GM23338 (cell line): ENCODE data around the gene CACNA2D2. TPM values are rescaled to one million over a fixed set of nuclear protein-coding genes. Genes with fewer than 3 reads are reported as not detected.

Experiments
- ATAC-seq: fragments of 200-7000 bp; cut with Tn5 transposase; 3 replicates; pipeline ENCODE4 v1.9.1; 2020
- DNase-seq: peaks from one replicate; pipeline ENCODE4 v3.0.0-alpha.2; 2015; ENCODE audit warnings: low spot score
- H2AFZ ChIP-seq: fragments of 200-600 bp; sonication (generic); 2 replicates; pipeline ENCODE4 v1.8.0; 2016; ENCODE audit warnings: antibody characterized with exemption, mild to moderate bottlenecking, moderate library complexity
- H3F3A ChIP-seq: fragments of 200-600 bp; sonication (generic); replicated peaks from 2 replicates; pipeline ENCODE4 v1.8.0; 2017; ENCODE audit warnings: antibody characterized with exemption, mixed run types, low read depth
- H3K27ac ChIP-seq: fragments of 200-600 bp; sonication (generic); 2 replicates; pipeline ENCODE4 v1.6.1; 2016; ENCODE audit warnings: low read depth
- H3K27me3 ChIP-seq: fragments of 200-600 bp; sonication (generic); 2 replicates; pipeline ENCODE4 v1.8.0; 2016; ENCODE audit warnings: mild to moderate bottlenecking, mixed run types, moderate library complexity; ENCODE audit not compliant: insufficient read depth
- H3K36me3 ChIP-seq: fragments of 200-600 bp; sonication (generic); 2 replicates; pipeline ENCODE4 v1.8.0; 2016; ENCODE audit warnings: mild to moderate bottlenecking; ENCODE audit not compliant: insufficient read depth
- H3K4me1 ChIP-seq: fragments of 200-600 bp; sonication (generic); 2 replicates; pipeline ENCODE4 v1.8.0; 2016; ENCODE audit warnings: mild to moderate bottlenecking, moderate library complexity; ENCODE audit not compliant: insufficient read depth
- H3K4me2 ChIP-seq: fragments of 200-600 bp; sonication (generic); 2 replicates; pipeline ENCODE4 v1.7.1; 2017; ENCODE audit warnings: mixed run types
- H3K4me3 ChIP-seq: fragments of 200-600 bp; sonication (generic); 2 replicates; pipeline ENCODE4 v1.6.1; 2016; ENCODE audit warnings: mixed run types
- H3K79me2 ChIP-seq: fragments of 200-600 bp; sonication (generic); replicated peaks from 2 replicates; pipeline ENCODE4 v1.8.0; 2017; ENCODE audit warnings: mild to moderate bottlenecking; ENCODE audit not compliant: insufficient read depth
- H3K9me2 ChIP-seq: fragments of 200-600 bp; sonication (generic); 2 replicates; pipeline ENCODE4 v1.8.0; 2017; ENCODE audit not compliant: insufficient read depth
- H4K20me1 ChIP-seq: fragments of 200-600 bp; sonication (generic); replicated peaks from 2 replicates; pipeline ENCODE4 v1.8.0; 2017; ENCODE audit warnings: mild to moderate bottlenecking; ENCODE audit not compliant: insufficient read depth
- H3K27ac Mint-ChIP-seq: 2 replicates; pipeline ENCODE4 v1.8.0; 2020; ENCODE audit warnings: inconsistent platforms, mild to moderate bottlenecking, moderate library complexity, mixed read lengths
- H3K27me3 Mint-ChIP-seq: 3 replicates; pipeline ENCODE4 v1.8.0; 2022; ENCODE audit warnings: low read depth, mild to moderate bottlenecking, moderate library complexity, mixed read lengths, inconsistent platforms; ENCODE audit not compliant: insufficient read depth, poor library complexity
- H3K36me3 Mint-ChIP-seq: 3 replicates; pipeline ENCODE4 v1.8.0; 2021; ENCODE audit warnings: low read depth, mild to moderate bottlenecking, inconsistent platforms, moderate library complexity, mixed read lengths
- H3K4me1 Mint-ChIP-seq: 3 replicates; pipeline ENCODE4 v1.8.0; 2020; ENCODE audit warnings: mild to moderate bottlenecking, inconsistent platforms, mixed read lengths
- H3K4me3 Mint-ChIP-seq: 3 replicates; pipeline ENCODE4 v1.8.0; 2021; ENCODE audit warnings: moderate library complexity, mild to moderate bottlenecking, inconsistent platforms, mixed read lengths
- H3K9me3 Mint-ChIP-seq: 3 replicates; pipeline ENCODE4 v1.8.0; 2020; ENCODE audit warnings: moderate library complexity, mild to moderate bottlenecking, inconsistent platforms, mixed read lengths
- CREB1 ChIP-seq: fragments of 250-450 bp; sonication (Bioruptor Pico); IDR thresholded peaks from 2 replicates; pipeline ENCODE4 v1.5.0; 2020; ENCODE audit warnings: low read depth, mild to moderate bottlenecking, moderate library complexity
- ETS1 ChIP-seq: IDR thresholded peaks from 2 replicates; pipeline ENCODE4 v1.6.1; 2016; ENCODE audit warnings: antibody characterized with exemption
- EZH2 ChIP-seq: fragments of 200-600 bp; sonication (generic); IDR thresholded peaks from one replicate; pipeline ENCODE4 v1.8.0; 2017; ENCODE audit warnings: antibody characterized with exemption, mild to moderate bottlenecking, low read depth; ENCODE audit not compliant: unreplicated experiment
- EZH2phosphoT487 ChIP-seq: fragments of 200-600 bp; sonication (generic); IDR thresholded peaks from one replicate; pipeline ENCODE4 v1.8.1; 2018; ENCODE audit warnings: antibody characterized with exemption; ENCODE audit not compliant: unreplicated experiment
- JUNB ChIP-seq: IDR thresholded peaks from one replicate; pipeline ENCODE4 v1.6.1; 2016; ENCODE audit warnings: antibody characterized with exemption; ENCODE audit not compliant: unreplicated experiment
- NANOG ChIP-seq: IDR thresholded peaks from 2 replicates; pipeline ENCODE4 v1.6.1; 2016; ENCODE audit warnings: antibody characterized with exemption, borderline replicate concordance
- POLR2AphosphoS5 ChIP-seq: IDR thresholded peaks from 2 replicates; pipeline ENCODE4 v1.6.1; 2016; ENCODE audit warnings: antibody characterized with exemption, low read depth
- STAT1 ChIP-seq: IDR thresholded peaks from one replicate; pipeline ENCODE4 v1.6.1; 2016; ENCODE audit warnings: antibody characterized with exemption; ENCODE audit not compliant: unreplicated experiment
- ZNF114 ChIP-seq: fragments of 250-450 bp; sonication (Bioruptor Pico); IDR thresholded peaks from 2 replicates; pipeline ENCODE4 v1.5.0; 2020; ENCODE audit warnings: mild to moderate bottlenecking, moderate library complexity
- ZNF331 ChIP-seq: fragments of 250-450 bp; sonication (Bioruptor Pico); IDR thresholded peaks from 2 replicates; pipeline ENCODE4 v1.5.0; 2020; ENCODE audit warnings: low read depth, mild to moderate bottlenecking, moderate library complexity
- polyA plus RNA-seq: library from polyadenylated mRNA; unstranded; fragments of >200 nt; fragmentation: Nextera tagmentation; extraction: Ambion mirVana; gene quantifications from 2 replicates; pipeline ENCODE4 v1.2.1, GENCODE V29; 2016
- total RNA-seq: library from RNA; depleted of rRNA; stranded (reverse); fragments of >200 nt; shearing (Covaris generic); gene quantifications from 2 replicates; pipeline ENCODE4 v1.2.3, GENCODE V29; 2014
- TF ChIP-seq, protein P1 (sequence below), 2 experiments: fragments of 200-600 bp in 1 of 2; sonication (generic) in 1 of 2; conservative IDR thresholded peaks; 2 replicates each; pipeline versions ENCODE4 v1.5.1 to v1.6.1; 2016 to 2017; ENCODE audit warnings: antibody characterized with exemption in 2 of 2, low read depth in 2 of 2, mild to moderate bottlenecking in 2 of 2, moderate library complexity in 1 of 2
- TF ChIP-seq, protein P2 (sequence below): fragments of 250-450 bp; sonication (Bioruptor Pico); IDR thresholded peaks from 2 replicates; pipeline ENCODE4 v1.5.0; 2020; ENCODE audit warnings: mild to moderate bottlenecking, moderate library complexity
- TF ChIP-seq, protein P3 (sequence below): IDR thresholded peaks from one replicate; pipeline ENCODE4 v1.6.1; 2018; ENCODE audit warnings: antibody characterized with exemption; ENCODE audit not compliant: unreplicated experiment

Gene CACNA2D2
- total and polyA plus RNA-seq, 2 experiments from 2014 or later, result 4.7 to 11.4 TPM

DNA sequence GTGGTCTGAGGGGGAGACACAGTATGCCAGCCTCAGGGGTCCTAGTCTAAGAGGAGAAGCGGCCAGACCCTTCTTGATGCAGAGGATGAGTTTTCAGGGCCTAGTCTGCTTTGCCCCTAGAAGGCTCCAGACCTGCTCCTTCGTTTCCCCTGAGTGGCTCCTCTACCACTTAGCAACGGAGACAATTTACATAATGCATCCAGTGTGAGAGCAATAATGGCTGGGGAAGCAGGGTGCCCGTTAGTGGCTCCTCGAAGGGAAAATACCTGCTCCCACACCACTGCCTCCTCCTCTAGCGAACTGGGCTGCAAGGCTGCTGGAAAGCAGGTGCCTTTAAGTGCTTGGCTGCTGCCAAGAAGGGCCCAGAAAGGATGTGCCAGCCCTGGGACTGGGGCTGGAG, 38.9 kb downstream of the CACNA2D2 start:
- no peak overlapping the region for H3K4me2 ChIP-seq
- Mint-ChIP-seq H3K4me1 (peaks cover 18% of the 10 kb centered on the region), H3K36me3 (no peaks in the 10 kb centered on the region), H3K4me3 (no peak overlapping the region), H3K27me3 (peaks cover 15% of the 10 kb centered on the region), H3K27ac (no peak overlapping the region), H3K9me3 (no peaks in the 10 kb centered on the region)
- H3K79me2 ChIP-seq, result no peaks in the 10 kb centered on the region
- ATAC-seq (no peak; the same call in 2 of the 3 replicates), DNase-seq (no peak)
- no peaks in the 10 kb centered on the region for H3K27me3 ChIP-seq
- H3F3A ChIP-seq, result no peaks in the 10 kb centered on the region
- H3K9me2 ChIP-seq, result no peaks in the 10 kb centered on the region
- H3K27ac ChIP-seq, result no peak overlapping the region
- H3K4me3 ChIP-seq, result no peak overlapping the region
- no peaks in the 10 kb centered on the region for H3K4me1 ChIP-seq
- no peak overlapping the region for H2AFZ ChIP-seq
- H3K36me3 ChIP-seq, result no peaks in the 10 kb centered on the region
- TF ChIP-seq, protein P1, sequence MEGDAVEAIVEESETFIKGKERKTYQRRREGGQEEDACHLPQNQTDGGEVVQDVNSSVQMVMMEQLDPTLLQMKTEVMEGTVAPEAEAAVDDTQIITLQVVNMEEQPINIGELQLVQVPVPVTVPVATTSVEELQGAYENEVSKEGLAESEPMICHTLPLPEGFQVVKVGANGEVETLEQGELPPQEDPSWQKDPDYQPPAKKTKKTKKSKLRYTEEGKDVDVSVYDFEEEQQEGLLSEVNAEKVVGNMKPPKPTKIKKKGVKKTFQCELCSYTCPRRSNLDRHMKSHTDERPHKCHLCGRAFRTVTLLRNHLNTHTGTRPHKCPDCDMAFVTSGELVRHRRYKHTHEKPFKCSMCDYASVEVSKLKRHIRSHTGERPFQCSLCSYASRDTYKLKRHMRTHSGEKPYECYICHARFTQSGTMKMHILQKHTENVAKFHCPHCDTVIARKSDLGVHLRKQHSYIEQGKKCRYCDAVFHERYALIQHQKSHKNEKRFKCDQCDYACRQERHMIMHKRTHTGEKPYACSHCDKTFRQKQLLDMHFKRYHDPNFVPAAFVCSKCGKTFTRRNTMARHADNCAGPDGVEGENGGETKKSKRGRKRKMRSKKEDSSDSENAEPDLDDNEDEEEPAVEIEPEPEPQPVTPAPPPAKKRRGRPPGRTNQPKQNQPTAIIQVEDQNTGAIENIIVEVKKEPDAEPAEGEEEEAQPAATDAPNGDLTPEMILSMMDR (conservative IDR thresholded peaks at IDR 0.05; ENCODE audit: low read depth in 2 of 2), result no peak
- TF ChIP-seq ZNF331 (no peak), ETS1 (no peak), STAT1 (no peak), JUNB (no peak), CREB1 (CRISPR knock-in tag) (no peak), NANOG (no peak), POLR2AphosphoS5 (no peak), EZH2phosphoT487 (no peak), EZH2 (no peak), ZNF114 (no peak)
- TF ChIP-seq, protein P2, sequence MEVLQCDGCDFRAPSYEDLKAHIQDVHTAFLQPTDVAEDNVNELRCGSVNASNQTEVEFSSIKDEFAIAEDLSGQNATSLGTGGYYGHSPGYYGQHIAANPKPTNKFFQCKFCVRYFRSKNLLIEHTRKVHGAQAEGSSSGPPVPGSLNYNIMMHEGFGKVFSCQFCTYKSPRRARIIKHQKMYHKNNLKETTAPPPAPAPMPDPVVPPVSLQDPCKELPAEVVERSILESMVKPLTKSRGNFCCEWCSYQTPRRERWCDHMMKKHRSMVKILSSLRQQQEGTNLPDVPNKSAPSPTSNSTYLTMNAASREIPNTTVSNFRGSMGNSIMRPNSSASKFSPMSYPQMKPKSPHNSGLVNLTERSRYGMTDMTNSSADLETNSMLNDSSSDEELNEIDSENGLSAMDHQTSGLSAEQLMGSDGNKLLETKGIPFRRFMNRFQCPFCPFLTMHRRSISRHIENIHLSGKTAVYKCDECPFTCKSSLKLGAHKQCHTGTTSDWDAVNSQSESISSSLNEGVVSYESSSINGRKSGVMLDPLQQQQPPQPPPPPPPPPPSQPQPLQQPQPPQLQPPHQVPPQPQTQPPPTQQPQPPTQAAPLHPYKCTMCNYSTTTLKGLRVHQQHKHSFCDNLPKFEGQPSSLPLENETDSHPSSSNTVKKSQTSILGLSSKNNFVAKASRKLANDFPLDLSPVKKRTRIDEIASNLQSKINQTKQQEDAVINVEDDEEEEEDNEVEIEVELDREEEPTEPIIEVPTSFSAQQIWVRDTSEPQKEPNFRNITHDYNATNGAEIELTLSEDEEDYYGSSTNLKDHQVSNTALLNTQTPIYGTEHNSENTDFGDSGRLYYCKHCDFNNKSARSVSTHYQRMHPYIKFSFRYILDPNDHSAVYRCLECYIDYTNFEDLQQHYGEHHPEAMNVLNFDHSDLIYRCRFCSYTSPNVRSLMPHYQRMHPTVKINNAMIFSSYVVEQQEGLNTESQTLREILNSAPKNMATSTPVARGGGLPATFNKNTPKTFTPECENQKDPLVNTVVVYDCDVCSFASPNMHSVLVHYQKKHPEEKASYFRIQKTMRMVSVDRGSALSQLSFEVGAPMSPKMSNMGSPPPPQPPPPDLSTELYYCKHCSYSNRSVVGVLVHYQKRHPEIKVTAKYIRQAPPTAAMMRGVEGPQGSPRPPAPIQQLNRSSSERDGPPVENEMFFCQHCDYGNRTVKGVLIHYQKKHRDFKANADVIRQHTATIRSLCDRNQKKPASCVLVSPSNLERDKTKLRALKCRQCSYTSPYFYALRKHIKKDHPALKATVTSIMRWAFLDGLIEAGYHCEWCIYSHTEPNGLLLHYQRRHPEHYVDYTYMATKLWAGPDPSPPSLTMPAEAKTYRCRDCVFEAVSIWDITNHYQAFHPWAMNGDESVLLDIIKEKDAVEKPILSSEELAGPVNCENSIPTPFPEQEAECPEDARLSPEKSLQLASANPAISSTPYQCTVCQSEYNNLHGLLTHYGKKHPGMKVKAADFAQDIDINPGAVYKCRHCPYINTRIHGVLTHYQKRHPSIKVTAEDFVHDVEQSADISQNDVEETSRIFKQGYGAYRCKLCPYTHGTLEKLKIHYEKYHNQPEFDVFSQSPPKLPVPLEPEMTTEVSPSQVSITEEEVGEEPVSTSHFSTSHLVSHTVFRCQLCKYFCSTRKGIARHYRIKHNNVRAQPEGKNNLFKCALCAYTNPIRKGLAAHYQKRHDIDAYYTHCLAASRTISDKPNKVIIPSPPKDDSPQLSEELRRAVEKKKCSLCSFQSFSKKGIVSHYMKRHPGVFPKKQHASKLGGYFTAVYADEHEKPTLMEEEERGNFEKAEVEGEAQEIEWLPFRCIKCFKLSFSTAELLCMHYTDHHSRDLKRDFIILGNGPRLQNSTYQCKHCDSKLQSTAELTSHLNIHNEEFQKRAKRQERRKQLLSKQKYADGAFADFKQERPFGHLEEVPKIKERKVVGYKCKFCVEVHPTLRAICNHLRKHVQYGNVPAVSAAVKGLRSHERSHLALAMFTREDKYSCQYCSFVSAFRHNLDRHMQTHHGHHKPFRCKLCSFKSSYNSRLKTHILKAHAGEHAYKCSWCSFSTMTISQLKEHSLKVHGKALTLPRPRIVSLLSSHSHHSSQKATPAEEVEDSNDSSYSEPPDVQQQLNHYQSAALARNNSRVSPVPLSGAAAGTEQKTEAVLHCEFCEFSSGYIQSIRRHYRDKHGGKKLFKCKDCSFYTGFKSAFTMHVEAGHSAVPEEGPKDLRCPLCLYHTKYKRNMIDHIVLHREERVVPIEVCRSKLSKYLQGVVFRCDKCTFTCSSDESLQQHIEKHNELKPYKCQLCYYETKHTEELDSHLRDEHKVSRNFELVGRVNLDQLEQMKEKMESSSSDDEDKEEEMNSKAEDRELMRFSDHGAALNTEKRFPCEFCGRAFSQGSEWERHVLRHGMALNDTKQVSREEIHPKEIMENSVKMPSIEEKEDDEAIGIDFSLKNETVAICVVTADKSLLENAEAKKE, result no peak
- TF ChIP-seq, protein P3, sequence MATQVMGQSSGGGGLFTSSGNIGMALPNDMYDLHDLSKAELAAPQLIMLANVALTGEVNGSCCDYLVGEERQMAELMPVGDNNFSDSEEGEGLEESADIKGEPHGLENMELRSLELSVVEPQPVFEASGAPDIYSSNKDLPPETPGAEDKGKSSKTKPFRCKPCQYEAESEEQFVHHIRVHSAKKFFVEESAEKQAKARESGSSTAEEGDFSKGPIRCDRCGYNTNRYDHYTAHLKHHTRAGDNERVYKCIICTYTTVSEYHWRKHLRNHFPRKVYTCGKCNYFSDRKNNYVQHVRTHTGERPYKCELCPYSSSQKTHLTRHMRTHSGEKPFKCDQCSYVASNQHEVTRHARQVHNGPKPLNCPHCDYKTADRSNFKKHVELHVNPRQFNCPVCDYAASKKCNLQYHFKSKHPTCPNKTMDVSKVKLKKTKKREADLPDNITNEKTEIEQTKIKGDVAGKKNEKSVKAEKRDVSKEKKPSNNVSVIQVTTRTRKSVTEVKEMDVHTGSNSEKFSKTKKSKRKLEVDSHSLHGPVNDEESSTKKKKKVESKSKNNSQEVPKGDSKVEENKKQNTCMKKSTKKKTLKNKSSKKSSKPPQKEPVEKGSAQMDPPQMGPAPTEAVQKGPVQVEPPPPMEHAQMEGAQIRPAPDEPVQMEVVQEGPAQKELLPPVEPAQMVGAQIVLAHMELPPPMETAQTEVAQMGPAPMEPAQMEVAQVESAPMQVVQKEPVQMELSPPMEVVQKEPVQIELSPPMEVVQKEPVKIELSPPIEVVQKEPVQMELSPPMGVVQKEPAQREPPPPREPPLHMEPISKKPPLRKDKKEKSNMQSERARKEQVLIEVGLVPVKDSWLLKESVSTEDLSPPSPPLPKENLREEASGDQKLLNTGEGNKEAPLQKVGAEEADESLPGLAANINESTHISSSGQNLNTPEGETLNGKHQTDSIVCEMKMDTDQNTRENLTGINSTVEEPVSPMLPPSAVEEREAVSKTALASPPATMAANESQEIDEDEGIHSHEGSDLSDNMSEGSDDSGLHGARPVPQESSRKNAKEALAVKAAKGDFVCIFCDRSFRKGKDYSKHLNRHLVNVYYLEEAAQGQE, result no peak
- 0 out of 2 replicates have a peak, but pooled peaks cover 5% of the 10 kb centered on the region for H4K20me1 ChIP-seq
